Stimulated activated naive CD4-positive, alpha-beta T cell treated with Interleukin-2 at 50 U/mL for 16 hours (primary cell): ENCODE measurements around the gene IFNK.
A peak's percentile ranks its signal among the peaks of the same experiment; 100 is the strongest.

Experiments used
- DNase-seq: peaks from one replicate; lab custom pipeline; 2025; lab: John Stamatoyannopoulos, UW

Gene IFNK

GRCh38 chr9:27538647-27539046, 14.6 kb downstream of the IFNK start:
- no peak for DNase-seq

DNA sequence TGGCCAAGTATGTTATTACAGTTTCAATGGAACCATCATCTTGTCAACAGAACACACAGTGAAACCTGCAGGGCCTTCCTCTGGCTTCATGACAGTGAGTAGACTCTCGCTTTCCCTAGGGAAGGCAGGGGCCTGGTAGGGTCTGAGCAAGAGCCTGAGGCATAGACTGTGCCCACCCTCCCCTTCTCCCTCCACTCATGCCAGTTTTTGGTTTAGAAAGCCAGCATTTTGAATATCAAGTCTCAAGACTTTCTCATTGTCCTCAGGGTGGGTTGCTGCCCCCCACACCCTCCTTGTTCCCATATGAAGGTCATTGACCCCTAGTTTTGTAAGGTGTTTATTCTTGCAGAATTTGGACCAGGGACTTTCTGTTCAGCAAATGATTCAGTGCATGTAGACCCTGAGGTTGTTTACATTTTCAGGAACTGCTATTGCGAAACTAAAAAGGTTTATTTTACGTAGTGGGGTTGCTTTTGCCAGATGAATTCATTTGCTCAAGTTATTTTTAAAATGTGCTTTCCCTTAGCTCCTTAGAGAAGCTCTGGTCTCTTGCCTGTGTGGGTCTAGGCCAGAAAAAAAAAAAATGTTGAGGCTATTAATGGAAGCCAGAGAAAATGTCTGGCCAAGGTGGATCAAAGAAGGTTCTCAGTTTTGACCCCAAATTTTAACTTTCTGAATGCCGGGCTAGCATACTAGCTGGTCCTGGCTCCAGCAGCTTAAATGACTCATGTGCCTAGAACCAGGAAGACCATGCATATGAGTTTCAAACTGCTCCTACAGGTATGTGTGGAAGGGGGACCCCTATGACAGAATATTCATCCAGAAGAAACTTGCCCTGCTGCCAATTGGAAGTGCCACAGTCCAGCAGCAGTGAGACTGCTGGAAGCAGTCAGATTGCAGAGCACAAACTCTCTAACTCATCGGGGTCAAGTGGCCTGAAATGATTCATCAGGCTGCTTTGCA, 15.7 kb downstream of the IFNK start:
- DNase-seq, result no peak

DNA sequence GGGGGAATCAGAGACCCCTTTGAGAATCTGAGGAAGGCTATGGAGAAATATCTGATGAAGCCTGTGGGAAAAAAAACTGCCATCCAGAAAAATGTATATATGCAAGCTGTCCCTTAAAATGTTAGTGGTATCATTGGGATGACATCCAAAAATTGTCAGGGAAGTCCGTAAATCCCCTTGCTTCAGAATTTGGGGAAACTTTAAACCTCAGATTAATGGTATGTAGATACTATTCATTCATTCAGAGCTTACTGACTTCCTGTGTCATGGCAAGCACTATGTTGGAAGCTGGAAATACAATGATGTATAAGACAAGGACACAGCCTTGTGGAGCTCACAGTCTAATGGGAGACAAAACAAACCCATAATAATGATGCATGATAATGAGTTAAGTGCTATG, 16.4 kb downstream of the IFNK start:
- no peak for DNase-seq

DNA sequence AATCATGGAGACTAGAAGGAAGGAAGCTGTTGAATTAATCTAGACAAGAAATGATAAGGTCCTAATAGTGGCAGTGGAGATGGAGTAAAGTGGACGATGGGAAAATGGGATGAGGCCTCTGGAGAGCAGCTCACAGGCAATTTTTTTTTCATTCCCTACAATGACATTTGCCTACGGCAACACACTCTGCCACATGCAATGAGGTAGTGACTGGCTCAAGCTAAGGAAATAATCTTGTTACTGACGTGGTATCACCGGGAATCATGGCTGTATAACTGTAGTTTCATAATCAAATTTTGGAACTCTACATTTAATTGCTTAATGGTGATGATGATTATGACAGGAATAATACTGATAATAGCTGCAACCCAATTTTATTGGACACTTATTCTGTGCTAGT, 17.6 kb downstream of the IFNK start:
- no peak for DNase-seq

- no peak for DNase-seq
These were observed 18.4 kb downstream of the IFNK start for GRCh38 chr9:27542508-27542907.

DNA sequence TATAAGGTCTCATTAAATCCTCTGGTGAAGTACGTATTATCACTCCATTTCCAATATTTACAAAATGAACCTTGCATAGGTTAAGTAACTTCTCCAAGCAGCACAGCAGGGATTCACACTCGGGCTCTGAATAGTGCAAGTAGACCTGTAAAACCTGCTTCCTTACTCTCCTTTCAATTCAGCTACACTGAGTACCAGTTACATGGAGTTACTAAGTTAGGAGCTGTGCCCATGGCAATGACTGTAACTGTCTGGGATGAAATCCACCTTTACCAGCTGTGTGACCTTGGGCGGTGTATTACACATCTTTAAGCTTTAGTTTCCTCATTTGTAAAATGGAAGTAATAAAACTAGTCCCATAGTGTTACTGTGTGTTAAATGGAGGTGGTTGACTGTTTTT, 21.4 kb downstream of the IFNK start:
- DNase-seq, result no peak

GRCh38 chr9:27548055-27548741, 24.1 kb downstream of the IFNK start:
- DNase-seq, result no peak

DNA sequence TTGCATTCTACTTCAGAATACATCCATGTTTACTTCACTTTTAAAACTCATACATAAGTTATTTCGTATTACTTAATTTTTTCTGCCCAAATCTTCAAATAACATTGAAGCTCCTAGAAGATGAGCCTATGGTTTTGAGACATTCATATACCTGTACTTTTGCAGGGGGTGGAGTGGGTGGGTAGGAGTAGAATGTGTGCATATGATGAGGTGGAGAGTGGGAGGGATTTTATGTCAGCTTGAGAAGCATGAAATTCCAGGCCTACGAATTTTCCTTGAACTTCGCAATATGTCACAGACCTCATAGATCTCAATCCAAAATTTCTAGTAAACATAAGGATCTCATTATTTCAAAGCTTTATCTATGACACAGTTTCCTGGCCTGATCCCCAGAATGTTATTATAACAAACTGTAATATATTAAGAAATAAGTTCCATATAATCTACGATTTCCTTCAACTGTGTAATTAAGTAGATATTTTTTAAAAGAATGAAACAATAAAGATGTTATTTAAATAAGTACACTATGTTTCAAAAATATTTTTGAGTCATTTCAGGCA, 25.2 kb downstream of the IFNK start:
- DNase-seq, result no peak

- no peak for DNase-seq
These were observed 30.6 kb downstream of the IFNK start for GRCh38 chr9:27554712-27555111.

DNA sequence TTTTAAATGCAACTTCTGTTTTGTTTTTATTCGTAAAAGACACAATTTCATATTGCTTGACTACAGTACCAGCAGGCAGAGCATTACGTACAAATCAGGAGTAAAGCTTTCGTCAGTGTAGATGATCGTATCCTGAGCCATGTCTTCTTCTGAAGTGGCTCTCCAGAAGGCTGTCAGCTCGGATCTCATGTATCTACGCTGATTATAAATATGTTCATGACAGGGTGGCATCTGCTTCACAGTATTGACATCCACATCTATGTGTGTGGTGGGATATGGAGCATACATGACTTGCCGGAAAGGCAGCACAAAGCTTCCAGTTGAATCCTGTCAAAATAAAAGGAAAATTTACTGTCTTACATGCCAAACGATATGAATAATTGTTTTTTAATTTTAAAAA, 32.4 kb downstream of the IFNK start:
- no peak for DNase-seq

GRCh38 chr9:27558307-27558706, 34.2 kb downstream of the IFNK start:
- no peak for DNase-seq

DNA sequence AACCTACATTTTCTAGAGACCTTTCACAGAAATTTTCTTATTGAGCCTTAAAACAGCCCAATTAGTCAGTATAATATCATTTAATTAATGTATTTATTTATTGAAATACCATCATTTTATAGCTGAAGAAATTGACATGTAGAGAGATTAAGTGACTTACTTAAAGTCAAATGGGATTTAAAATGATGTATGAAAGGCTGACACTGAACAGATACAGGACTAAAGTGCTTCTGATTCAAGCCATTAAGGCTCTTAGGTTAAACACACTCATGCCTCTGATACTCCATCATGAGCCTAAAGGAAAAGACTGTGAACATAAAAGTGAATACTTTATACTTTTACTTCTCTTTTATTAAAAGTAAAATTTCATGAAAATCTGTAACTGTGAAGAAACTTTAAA, 36.4 kb downstream of the IFNK start:
- DNase-seq, result no peak

DNA sequence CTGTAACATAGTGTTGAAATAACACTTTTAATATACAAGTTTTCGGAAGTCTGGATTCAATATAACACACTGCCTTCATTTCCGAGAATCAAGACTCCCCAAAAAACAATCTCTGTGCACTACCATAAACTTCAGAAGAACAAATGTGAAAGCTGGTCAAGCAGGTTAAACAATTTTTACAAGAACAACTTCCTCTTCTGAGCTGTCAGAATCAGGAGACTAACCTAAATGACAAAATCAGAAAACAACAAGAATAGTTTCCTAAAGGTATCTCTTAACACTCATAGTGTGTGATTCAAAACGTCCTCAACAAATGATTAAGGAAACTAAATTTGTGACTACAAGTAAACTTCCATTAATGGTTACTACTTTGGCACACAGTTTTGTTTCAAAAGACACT, 37.6 kb downstream of the IFNK start:
- DNase-seq, result no peak

- no peak for DNase-seq
These were observed 39.8 kb downstream of the IFNK start for GRCh38 chr9:27563738-27564430.

DNA sequence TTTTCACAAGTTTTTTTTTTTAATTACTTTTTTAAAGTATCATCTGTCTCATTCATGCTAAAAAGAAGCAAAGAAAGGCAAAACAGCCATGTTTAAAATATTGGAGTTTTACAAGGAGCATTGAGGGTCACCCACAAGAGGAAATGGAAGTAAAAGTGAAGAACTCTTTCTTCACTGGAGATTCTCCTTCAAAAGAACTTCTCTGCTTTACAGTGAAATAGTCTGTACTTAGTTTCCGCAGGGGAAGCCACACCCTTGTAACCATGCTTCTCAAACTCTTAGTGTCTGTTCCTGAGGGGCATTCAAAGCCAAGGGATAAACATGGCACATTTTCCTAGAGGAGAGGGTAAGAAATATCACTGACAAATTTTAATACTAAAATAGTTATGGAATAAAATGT, 40.6 kb downstream of the IFNK start:
- DNase-seq, result no peak

DNA sequence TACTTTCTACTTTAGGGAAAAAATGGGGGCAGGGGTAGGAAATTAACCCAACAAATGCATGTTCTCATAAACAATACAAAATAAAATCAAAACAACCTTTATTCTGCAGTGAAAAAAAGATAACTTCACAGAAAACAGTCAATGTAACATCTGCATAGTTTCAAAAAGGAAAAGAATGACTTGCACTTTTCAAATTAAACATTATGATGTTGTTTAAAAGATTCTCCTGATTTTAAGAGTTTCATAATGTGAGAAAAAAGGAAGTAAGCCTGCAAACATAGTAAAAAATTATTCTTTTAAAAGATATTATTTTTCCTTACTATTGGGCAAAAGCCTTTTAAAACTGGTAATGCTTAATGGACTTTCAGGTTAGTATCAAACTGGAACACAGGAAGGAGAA, 41.6 kb downstream of the IFNK start:
- no peak for DNase-seq

- no peak for DNase-seq
These were observed 42.0 kb downstream of the IFNK start for GRCh38 chr9:27566118-27566517.

GRCh38 chr9:27569406-27569805, 45.3 kb downstream of the IFNK start:
- DNase-seq, result no peak

DNA sequence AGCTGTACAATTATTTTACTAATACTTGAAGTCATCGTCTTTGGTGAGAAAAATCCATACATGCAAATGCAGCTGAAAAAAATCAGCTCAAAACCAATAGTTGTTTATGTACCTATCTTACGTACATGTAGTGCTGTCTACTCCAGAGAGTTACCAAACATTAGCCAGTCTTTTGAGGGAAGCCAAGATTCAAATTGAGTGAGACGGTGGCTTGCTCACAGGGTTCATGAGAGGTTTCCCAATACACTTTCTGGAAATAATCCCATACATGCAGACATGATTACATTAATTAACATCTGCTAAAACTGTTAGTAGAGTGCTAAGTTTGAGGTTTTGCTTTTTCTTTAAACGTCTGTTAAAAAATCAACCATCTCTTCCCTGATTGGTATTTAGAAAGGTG, 46.9 kb downstream of the IFNK start:
- no peak for DNase-seq

DNA sequence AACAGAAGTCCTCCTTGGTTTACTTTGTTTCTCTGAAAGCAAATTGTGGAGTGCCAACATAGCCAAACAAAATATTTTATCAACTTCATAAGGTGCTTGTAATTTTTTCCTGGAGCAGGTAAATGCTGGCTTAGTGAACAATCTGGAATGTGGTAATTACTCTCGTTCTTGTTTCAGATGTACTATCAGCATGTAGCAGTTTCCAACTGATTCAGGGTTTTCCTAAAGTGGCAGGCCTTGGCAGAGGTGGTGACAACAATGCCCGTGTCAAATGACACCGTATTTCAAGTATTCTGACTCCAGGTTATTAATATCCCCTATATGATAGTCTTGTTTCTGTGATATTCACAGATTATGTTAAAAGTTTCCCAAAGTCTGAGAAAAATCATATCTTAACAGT, 48.0 kb downstream of the IFNK start:
- DNase-seq, result no peak

GRCh38 chr9:27572566-27572917, 48.5 kb downstream of the IFNK start:
- DNase-seq, result no peak

DNA sequence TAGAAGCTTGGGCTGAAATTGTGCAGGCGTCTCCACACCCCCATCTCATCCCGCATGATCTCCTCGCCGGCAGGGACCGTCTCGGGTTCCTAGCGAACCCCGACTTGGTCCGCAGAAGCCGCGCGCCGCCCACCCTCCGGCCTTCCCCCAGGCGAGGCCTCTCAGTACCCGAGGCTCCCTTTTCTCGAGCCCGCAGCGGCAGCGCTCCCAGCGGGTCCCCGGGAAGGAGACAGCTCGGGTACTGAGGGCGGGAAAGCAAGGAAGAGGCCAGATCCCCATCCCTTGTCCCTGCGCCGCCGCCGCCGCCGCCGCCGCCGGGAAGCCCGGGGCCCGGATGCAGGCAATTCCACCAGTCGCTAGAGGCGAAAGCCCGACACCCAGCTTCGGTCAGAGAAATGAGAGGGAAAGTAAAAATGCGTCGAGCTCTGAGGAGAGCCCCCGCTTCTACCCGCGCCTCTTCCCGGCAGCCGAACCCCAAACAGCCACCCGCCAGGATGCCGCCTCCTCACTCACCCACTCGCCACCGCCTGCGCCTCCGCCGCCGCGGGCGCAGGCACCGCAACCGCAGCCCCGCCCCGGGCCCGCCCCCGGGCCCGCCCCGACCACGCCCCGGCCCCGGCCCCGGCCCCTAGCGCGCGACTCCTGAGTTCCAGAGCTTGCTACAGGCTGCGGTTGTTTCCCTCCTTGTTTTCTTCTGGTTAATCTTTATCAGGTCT, 49.0 kb downstream of the IFNK start, which contains the start of gene C9orf72:
TSS of gene C9orf72 (minus strand) at position 564 of the 716 bp plus-strand sequence. CDS start 6,361 bp downstream, outside the sequence.
- peak; percentile 85 for DNase-seq
